DOHH2 (cell line): Measurements from ENCODE around the gene PDCD7.

Experiments used
- CTCF ChIP-seq: fragments of 200-600 bp; sonication (generic); IDR thresholded peaks from one replicate; pipeline ENCODE4 v1.5.1; 2014; ENCODE audit warnings: antibody characterized with exemption, mild to moderate bottlenecking, low read depth, low read length; ENCODE audit not compliant: poor library complexity, severe bottlenecking
- EZH2phosphoT487 ChIP-seq: fragments of 200-600 bp; sonication (generic); IDR thresholded peaks from 2 replicates; pipeline ENCODE4 v1.6.1; 2017; ENCODE audit warnings: borderline replicate concordance, mild to moderate bottlenecking, antibody characterized with exemption, low read length, moderate library complexity, mixed read lengths

DNA sequence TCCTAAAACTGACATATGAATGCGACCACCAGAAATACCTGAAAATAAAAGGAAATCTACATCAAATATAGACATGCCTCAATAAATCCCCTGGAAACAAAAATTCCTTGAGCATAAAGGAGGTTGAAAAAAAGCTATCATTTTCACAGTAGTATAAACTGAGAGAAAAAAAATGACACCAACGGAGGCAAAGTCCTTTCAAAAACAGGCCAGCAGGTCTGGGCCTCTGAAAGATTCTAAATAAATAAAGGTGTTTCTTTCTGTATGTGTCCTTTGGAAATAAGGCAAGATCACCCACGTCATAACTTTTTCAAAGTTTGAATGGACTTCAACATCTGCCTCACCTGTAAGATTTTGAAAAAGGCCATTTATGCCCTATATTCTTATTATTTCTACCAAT, 46.6 kb upstream of the PDCD7 start:
- TF ChIP-seq CTCF (no peak), EZH2phosphoT487 (no peak)
